ENCODE results near the gene ALOX5AP.

DNA sequence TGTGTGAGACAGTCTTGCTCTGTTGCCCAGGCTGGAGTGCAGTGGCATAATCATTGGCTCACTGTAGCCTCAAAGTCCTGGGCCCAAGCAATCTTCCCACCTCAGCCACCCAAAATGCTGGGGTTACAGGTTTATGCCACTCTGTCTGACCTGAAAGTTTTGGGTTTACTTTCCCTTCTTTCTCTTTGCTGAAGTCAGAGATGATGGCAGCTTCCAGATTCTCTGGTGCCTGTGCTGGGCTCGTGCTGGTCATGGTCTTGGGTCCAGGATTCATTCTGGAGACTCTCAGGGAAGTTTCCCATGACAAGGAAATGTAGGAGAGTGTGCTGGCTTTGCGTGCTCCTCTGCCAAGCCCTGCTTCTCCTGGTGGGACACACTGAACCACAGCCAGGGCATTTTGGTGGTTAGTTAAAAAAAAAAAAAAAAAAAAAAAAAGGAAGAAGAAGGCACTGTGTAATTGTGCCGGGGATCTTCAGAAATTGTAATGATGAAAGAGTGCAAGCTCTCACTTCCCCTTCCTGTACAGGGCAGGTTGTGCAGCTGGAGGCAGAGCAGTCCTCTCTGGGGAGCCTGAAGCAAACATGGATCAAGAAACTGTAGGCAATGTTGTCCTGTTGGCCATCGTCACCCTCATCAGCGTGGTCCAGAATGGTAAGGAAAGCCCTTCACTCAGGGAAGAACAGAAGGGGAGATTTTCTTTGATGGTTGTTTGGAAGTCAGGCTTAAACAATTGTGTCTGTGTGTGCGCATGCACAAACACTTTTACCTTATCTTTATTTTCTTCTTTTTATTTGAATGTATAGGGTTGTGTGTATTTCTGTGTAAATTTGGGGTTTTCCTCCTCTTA, at the start of gene ALOX5AP:
- TF ChIP-seq, protein P1, sequence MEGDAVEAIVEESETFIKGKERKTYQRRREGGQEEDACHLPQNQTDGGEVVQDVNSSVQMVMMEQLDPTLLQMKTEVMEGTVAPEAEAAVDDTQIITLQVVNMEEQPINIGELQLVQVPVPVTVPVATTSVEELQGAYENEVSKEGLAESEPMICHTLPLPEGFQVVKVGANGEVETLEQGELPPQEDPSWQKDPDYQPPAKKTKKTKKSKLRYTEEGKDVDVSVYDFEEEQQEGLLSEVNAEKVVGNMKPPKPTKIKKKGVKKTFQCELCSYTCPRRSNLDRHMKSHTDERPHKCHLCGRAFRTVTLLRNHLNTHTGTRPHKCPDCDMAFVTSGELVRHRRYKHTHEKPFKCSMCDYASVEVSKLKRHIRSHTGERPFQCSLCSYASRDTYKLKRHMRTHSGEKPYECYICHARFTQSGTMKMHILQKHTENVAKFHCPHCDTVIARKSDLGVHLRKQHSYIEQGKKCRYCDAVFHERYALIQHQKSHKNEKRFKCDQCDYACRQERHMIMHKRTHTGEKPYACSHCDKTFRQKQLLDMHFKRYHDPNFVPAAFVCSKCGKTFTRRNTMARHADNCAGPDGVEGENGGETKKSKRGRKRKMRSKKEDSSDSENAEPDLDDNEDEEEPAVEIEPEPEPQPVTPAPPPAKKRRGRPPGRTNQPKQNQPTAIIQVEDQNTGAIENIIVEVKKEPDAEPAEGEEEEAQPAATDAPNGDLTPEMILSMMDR (IDR thresholded peaks at IDR 0.05), result no peak
- TF ChIP-seq POLR2A (IDR thresholded peaks at IDR 0.05), result peak in 2 of 4 donors; percentile 59 to 67
